Measurements from ENCODE around the gene CA10.

The CA10 gene

DNA sequence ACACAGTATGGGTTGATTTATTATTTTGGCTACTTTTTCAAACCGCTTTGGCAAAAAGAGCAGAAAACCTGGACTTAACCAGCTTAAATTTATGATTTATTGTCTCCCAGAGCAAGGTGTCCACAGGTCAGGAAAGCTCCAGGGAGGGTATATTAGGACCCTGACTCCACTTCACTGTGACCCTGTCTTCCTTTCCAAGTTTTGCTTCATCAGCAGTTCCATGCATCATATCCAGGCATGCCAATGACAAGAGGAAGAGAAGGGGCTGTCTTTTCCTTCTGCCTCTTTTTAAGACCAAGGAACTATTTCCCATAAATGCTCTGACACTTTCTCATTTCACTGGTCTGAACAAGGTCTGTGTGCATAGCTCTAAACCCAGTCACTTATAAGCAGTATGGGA is 316.8 kb downstream of the CA10 start:
- H3K36me3 ChIP-seq (ENCODE audit: control insufficient read depth in 2 of 2, insufficient read depth in 2 of 2, low read length in 2 of 2): no peaks in the 10 kb centered on the region
- no peak overlapping the region for H3K9ac ChIP-seq (ENCODE audit: low read depth in 1 of 2, low read length in 2 of 2)

DNA sequence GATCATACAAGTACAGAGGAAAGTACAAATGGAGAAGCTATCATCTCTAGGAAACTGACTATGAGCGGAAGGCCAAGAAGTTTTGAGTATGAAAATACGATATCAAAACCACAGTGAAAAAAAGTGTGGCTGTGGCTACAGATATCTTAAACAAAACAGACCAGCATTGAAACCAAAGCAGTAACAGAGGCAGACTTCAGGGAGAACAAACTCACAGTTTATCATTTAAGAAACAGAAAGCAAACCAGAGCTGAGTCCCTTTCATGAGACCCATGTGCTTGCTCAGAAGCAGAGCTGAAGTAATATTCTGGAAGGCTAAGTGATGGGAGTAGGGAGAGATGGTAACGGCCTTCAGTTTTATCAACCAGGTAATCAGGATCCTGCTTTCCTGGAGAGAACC is 317.8 kb downstream of the CA10 start:
- Histone ChIP-seq H3K9me3 (ENCODE audit: control insufficient read depth in 2 of 2, low read length in 2 of 2) (no peaks in the 10 kb centered on the region), H3K9ac (ENCODE audit: low read depth in 1 of 2, low read length in 2 of 2) (no peak overlapping the region), H3K36me3 (ENCODE audit: control insufficient read depth in 2 of 2, insufficient read depth in 2 of 2, low read length in 2 of 2) (no peaks in the 10 kb centered on the region), H3K4me1 (ENCODE audit: control insufficient read depth in 2 of 2, insufficient read depth in 2 of 2, low read length in 2 of 2) (no peaks in the 10 kb centered on the region), H3K27ac (ENCODE audit: low read depth in 2 of 2, low read length in 2 of 2) (no peak overlapping the region), H3K27me3 (ENCODE audit: control insufficient read depth in 2 of 2, insufficient read depth in 2 of 2, low read length in 2 of 2) (no peaks in the 10 kb centered on the region), H3K4me3 (ENCODE audit: low read length in 2 of 2) (no peak overlapping the region)

More for the DNA sequence above, 316.8 kb downstream of the CA10 start:
- Histone ChIP-seq H3K4me3 (ENCODE audit: low read length in 2 of 2) (no peak overlapping the region), H3K4me1 (ENCODE audit: control insufficient read depth in 2 of 2, insufficient read depth in 2 of 2, low read length in 2 of 2) (no peaks in the 10 kb centered on the region), H3K9me3 (ENCODE audit: control insufficient read depth in 2 of 2, low read length in 2 of 2) (no peaks in the 10 kb centered on the region), H3K27ac (ENCODE audit: low read depth in 2 of 2, low read length in 2 of 2) (no peak overlapping the region), H3K27me3 (ENCODE audit: control insufficient read depth in 2 of 2, insufficient read depth in 2 of 2, low read length in 2 of 2) (no peaks in the 10 kb centered on the region)

DNA sequence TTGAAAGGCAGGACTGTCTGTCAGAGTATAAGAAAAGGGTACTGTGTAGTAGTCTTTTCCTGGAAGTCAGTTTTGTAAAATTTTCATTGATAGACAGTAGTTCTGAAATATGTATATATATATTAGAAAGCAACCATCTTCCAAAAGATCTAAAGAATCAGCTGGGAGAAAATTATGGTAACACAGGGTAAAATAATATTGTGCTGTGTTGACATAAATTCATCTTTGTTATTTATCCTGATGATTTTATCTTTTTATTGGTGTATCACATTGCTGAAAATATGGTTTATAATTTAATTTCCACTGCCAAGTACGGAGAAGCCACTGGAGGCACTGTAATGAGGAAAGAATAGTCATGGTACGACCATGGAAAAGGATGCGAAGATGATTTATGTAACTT is 324.9 kb downstream of the CA10 start:
- Histone ChIP-seq H3K27ac (ENCODE audit: low read depth in 2 of 2, low read length in 2 of 2) (no peak overlapping the region), H3K9ac (ENCODE audit: low read depth in 1 of 2, low read length in 2 of 2) (no peak overlapping the region), H3K36me3 (ENCODE audit: control insufficient read depth in 2 of 2, insufficient read depth in 2 of 2, low read length in 2 of 2) (no peaks in the 10 kb centered on the region), H3K4me3 (ENCODE audit: low read length in 2 of 2) (no peak overlapping the region), H3K9me3 (ENCODE audit: control insufficient read depth in 2 of 2, low read length in 2 of 2) (no peaks in the 10 kb centered on the region), H3K27me3 (ENCODE audit: control insufficient read depth in 2 of 2, insufficient read depth in 2 of 2, low read length in 2 of 2) (no peaks in the 10 kb centered on the region), H3K4me1 (ENCODE audit: control insufficient read depth in 2 of 2, insufficient read depth in 2 of 2, low read length in 2 of 2) (no peaks in the 10 kb centered on the region)

DNA sequence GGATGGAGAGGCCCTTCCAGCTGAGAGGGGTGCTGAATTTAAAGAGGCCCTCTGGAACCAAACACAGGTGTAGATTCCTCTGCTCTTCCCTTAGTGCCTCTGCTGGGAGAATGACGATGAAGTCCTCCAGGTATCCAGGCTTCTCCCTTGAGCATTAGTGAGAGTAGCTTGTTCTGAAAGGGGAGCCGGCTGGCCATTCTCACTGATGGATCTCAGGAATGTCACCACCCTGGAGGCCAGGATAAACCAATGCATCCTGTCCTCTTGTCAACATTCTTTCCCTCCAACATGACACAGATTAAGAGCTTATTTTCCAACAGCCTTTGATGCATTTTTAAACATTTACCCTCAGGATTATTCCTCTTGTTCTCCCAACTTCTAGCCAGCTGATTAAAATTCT is 325.5 kb downstream of the CA10 start:
- H3K4me1 ChIP-seq (ENCODE audit: control insufficient read depth in 2 of 2, insufficient read depth in 2 of 2, low read length in 2 of 2): no peaks in the 10 kb centered on the region
- H3K36me3 ChIP-seq (ENCODE audit: control insufficient read depth in 2 of 2, insufficient read depth in 2 of 2, low read length in 2 of 2): no peaks in the 10 kb centered on the region

DNA sequence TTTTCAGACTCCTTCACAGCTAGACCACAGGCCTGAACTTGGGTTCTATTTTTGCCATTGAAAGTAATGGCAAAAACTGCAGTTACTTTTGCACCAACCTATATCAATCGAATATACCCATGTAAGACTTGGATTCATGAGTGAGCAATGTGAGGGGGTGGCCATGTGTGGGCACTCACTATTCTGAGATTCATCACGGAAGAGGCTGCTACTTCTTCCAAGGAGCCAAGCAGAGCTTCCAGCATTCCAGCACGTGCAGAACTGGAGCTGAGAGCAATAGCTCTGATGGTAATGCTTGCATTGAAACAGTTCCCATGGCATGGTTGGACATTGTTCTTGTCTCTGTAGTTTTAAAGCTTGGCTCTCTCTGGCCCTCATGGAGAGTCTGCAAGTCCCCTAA is 327.6 kb downstream of the CA10 start:
- Histone ChIP-seq H3K4me1 (ENCODE audit: control insufficient read depth in 2 of 2, insufficient read depth in 2 of 2, low read length in 2 of 2) (no peaks in the 10 kb centered on the region), H3K27ac (ENCODE audit: low read depth in 2 of 2, low read length in 2 of 2) (no peak overlapping the region), H3K27me3 (ENCODE audit: control insufficient read depth in 2 of 2, insufficient read depth in 2 of 2, low read length in 2 of 2) (no peaks in the 10 kb centered on the region), H3K9ac (ENCODE audit: low read depth in 1 of 2, low read length in 2 of 2) (no peak overlapping the region), H3K4me3 (ENCODE audit: low read length in 2 of 2) (no peak overlapping the region), H3K9me3 (ENCODE audit: control insufficient read depth in 2 of 2, low read length in 2 of 2) (no peaks in the 10 kb centered on the region), H3K36me3 (ENCODE audit: control insufficient read depth in 2 of 2, insufficient read depth in 2 of 2, low read length in 2 of 2) (no peaks in the 10 kb centered on the region)

More for the DNA sequence above, 325.5 kb downstream of the CA10 start:
- Histone ChIP-seq H3K4me3 (ENCODE audit: low read length in 2 of 2) (no peak overlapping the region), H3K27me3 (ENCODE audit: control insufficient read depth in 2 of 2, insufficient read depth in 2 of 2, low read length in 2 of 2) (no peaks in the 10 kb centered on the region), H3K27ac (ENCODE audit: low read depth in 2 of 2, low read length in 2 of 2) (no peak overlapping the region), H3K9me3 (ENCODE audit: control insufficient read depth in 2 of 2, low read length in 2 of 2) (no peaks in the 10 kb centered on the region), H3K9ac (ENCODE audit: low read depth in 1 of 2, low read length in 2 of 2) (no peak overlapping the region)

DNA sequence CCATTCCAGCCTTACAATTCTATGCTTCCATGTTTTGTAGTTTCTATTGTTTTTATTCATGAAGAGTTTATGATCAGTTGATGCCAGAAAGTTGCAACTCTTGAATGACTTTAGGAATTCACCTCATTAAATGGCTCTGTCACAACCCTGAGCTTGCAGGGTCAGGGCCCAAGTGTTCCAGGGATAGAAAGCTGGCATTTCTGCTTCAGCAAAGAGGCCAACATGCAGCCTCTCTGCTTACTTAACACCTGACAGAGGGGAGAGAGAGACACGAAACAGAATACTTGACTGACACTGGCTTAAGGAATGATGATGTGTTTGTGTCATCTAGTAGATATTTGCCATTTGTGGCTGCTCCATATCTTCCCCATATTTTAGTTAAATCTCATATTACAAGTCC is 328.1 kb downstream of the CA10 start:
- Histone ChIP-seq H3K27ac (ENCODE audit: low read depth in 2 of 2, low read length in 2 of 2) (no peak overlapping the region), H3K4me1 (ENCODE audit: control insufficient read depth in 2 of 2, insufficient read depth in 2 of 2, low read length in 2 of 2) (no peaks in the 10 kb centered on the region), H3K9me3 (ENCODE audit: control insufficient read depth in 2 of 2, low read length in 2 of 2) (no peaks in the 10 kb centered on the region), H3K9ac (ENCODE audit: low read depth in 1 of 2, low read length in 2 of 2) (no peak overlapping the region), H3K4me3 (ENCODE audit: low read length in 2 of 2) (no peak overlapping the region), H3K36me3 (ENCODE audit: control insufficient read depth in 2 of 2, insufficient read depth in 2 of 2, low read length in 2 of 2) (no peaks in the 10 kb centered on the region), H3K27me3 (ENCODE audit: control insufficient read depth in 2 of 2, insufficient read depth in 2 of 2, low read length in 2 of 2) (no peaks in the 10 kb centered on the region)

DNA sequence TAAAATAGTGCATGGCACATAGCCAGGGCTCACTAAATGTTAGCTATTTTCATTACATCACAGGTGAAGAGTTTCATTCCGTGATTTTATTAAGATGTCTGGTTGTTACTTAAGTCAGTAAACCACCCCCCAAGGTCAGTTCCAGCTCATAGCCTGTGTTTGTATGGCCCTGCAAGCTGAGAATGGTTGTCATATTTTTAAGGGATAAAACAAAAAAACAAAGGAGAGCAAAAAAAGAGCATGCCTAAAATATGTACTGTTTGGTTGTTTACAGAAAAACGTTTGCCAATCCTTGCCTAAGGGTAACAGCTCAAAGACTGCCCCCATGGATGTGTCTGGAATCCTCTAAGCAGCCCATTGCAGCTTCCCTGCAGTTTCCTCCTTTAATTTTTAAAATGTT is 329.6 kb downstream of the CA10 start:
- Histone ChIP-seq H3K36me3 (ENCODE audit: control insufficient read depth in 2 of 2, insufficient read depth in 2 of 2, low read length in 2 of 2) (no peaks in the 10 kb centered on the region), H3K9ac (ENCODE audit: low read depth in 1 of 2, low read length in 2 of 2) (no peak overlapping the region), H3K9me3 (ENCODE audit: control insufficient read depth in 2 of 2, low read length in 2 of 2) (no peaks in the 10 kb centered on the region), H3K27ac (ENCODE audit: low read depth in 2 of 2, low read length in 2 of 2) (no peak overlapping the region), H3K4me1 (ENCODE audit: control insufficient read depth in 2 of 2, insufficient read depth in 2 of 2, low read length in 2 of 2) (no peaks in the 10 kb centered on the region), H3K4me3 (ENCODE audit: low read length in 2 of 2) (no peak overlapping the region), H3K27me3 (ENCODE audit: control insufficient read depth in 2 of 2, insufficient read depth in 2 of 2, low read length in 2 of 2) (no peaks in the 10 kb centered on the region)

DNA sequence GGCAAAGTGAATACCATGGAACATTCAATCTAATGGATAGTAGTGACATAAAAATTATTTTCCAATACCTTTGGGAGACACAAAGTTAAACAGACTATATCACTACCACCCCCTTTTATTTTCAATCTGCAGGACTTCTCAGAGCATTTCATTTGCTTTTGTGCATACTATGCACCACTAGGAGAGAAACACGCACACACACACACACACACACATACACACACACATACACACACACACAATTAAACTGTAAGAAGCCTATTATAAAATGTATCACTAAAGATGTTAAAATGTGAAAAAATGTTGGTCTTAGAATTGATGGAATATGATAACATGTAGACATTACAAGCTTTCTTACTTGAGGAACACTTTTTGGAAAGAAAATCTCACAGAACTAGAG is 331.4 kb downstream of the CA10 start:
- no peak overlapping the region for H3K27ac ChIP-seq (ENCODE audit: low read depth in 2 of 2, low read length in 2 of 2)
- H3K27me3 ChIP-seq (ENCODE audit: control insufficient read depth in 2 of 2, insufficient read depth in 2 of 2, low read length in 2 of 2): no peaks in the 10 kb centered on the region
- H3K36me3 ChIP-seq (ENCODE audit: control insufficient read depth in 2 of 2, insufficient read depth in 2 of 2, low read length in 2 of 2): no peaks in the 10 kb centered on the region
- no peaks in the 10 kb centered on the region for H3K9me3 ChIP-seq (ENCODE audit: control insufficient read depth in 2 of 2, low read length in 2 of 2)
- H3K4me1 ChIP-seq (ENCODE audit: control insufficient read depth in 2 of 2, insufficient read depth in 2 of 2, low read length in 2 of 2): no peaks in the 10 kb centered on the region
- H3K4me3 ChIP-seq (ENCODE audit: low read length in 2 of 2): no peak overlapping the region
- H3K9ac ChIP-seq (ENCODE audit: low read depth in 1 of 2, low read length in 2 of 2): no peak overlapping the region

DNA sequence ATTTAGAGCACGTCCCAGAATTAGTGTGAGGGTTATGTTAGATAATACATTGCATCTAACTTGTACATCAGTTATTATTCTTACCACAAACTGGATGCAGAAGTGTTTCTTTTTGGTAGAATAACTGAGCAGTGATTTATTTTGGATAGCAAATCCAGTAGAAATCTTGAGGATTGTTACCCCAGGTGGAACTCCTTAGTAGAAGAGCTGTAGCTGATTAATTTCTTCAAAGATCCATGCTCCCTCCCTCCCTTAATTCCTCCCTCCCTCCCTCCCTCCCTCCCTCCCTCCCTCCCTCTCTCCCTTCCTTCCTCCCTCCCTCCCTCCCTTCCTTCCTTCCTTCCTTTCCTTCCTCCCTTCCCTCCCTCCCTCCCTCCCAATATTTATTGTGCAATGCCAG is 337.7 kb downstream of the CA10 start:
- Histone ChIP-seq H3K4me3 (ENCODE audit: low read length in 2 of 2) (no peak overlapping the region), H3K4me1 (ENCODE audit: control insufficient read depth in 2 of 2, insufficient read depth in 2 of 2, low read length in 2 of 2) (peaks cover 0 to 3% of the 10 kb centered on the region in 2 donors), H3K27ac (ENCODE audit: low read depth in 2 of 2, low read length in 2 of 2) (no peak overlapping the region), H3K36me3 (ENCODE audit: control insufficient read depth in 2 of 2, insufficient read depth in 2 of 2, low read length in 2 of 2) (no peaks in the 10 kb centered on the region), H3K9ac (ENCODE audit: low read depth in 1 of 2, low read length in 2 of 2) (no peak overlapping the region), H3K9me3 (ENCODE audit: control insufficient read depth in 2 of 2, low read length in 2 of 2) (no peaks in the 10 kb centered on the region), H3K27me3 (ENCODE audit: control insufficient read depth in 2 of 2, insufficient read depth in 2 of 2, low read length in 2 of 2) (no peaks in the 10 kb centered on the region)

DNA sequence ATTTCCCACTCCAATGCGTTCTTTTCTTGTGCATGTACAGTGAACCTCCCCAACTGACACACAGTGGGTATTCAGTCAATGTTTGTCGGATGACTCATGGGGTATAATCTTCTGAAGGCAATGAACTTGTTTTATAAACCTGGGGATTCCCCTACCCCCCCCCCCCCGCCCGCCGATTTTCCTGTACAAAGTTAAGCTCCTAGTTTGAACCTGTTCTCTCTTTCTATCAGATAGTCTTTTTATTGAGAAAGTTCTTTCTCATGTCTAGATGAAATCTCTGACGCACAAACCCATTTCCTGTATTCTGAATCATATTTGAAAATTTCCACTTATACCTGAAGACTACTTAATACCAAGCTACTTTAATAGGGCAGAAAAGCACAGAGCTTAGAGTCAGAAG is 338.3 kb downstream of the CA10 start:
- no peak overlapping the region for H3K4me3 ChIP-seq (ENCODE audit: low read length in 2 of 2)
- no peaks in the 10 kb centered on the region for H3K9me3 ChIP-seq (ENCODE audit: control insufficient read depth in 2 of 2, low read length in 2 of 2)
- H3K27ac ChIP-seq (ENCODE audit: low read depth in 2 of 2, low read length in 2 of 2): no peak overlapping the region
- no peak overlapping the region for H3K9ac ChIP-seq (ENCODE audit: low read depth in 1 of 2, low read length in 2 of 2)
- peaks cover 2 to 3% of the 10 kb centered on the region in 2 donors for H3K4me1 ChIP-seq (ENCODE audit: control insufficient read depth in 2 of 2, insufficient read depth in 2 of 2, low read length in 2 of 2)
- H3K36me3 ChIP-seq (ENCODE audit: control insufficient read depth in 2 of 2, insufficient read depth in 2 of 2, low read length in 2 of 2): no peaks in the 10 kb centered on the region
- no peaks in the 10 kb centered on the region for H3K27me3 ChIP-seq (ENCODE audit: control insufficient read depth in 2 of 2, insufficient read depth in 2 of 2, low read length in 2 of 2)

All from mucosa of rectum (tissue), 2 donors.